GM19395 (cell line): ENCODE results near the gene MARCHF2.
A peak's percentile ranks its signal among the peaks of the same experiment; 100 is the strongest.
"Not testable (repeated sequence)": the region's sequence is repeated elsewhere in the genome, so short reads cannot be mapped to it uniquely, and the experiment has no call there.

Source experiments
- ATAC-seq: cut with Tn5 transposase; IDR thresholded peaks from one replicate; pipeline ENCODE4 v1.9.1; 2021; ENCODE audit warnings: mild to moderate bottlenecking, moderate library complexity; ENCODE audit not compliant: unreplicated experiment

The MARCHF2 gene, protein sequence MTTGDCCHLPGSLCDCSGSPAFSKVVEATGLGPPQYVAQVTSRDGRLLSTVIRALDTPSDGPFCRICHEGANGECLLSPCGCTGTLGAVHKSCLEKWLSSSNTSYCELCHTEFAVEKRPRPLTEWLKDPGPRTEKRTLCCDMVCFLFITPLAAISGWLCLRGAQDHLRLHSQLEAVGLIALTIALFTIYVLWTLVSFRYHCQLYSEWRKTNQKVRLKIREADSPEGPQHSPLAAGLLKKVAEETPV

GRCh38 chr19:8412783-8413628 is at the start of gene MARCHF2:
TSS of gene MARCHF2 (plus strand) at chr19:8413305. CDS start at chr19:8421841, 8,536 bp downstream.
- ATAC-seq, result peak; percentile 96

DNA sequence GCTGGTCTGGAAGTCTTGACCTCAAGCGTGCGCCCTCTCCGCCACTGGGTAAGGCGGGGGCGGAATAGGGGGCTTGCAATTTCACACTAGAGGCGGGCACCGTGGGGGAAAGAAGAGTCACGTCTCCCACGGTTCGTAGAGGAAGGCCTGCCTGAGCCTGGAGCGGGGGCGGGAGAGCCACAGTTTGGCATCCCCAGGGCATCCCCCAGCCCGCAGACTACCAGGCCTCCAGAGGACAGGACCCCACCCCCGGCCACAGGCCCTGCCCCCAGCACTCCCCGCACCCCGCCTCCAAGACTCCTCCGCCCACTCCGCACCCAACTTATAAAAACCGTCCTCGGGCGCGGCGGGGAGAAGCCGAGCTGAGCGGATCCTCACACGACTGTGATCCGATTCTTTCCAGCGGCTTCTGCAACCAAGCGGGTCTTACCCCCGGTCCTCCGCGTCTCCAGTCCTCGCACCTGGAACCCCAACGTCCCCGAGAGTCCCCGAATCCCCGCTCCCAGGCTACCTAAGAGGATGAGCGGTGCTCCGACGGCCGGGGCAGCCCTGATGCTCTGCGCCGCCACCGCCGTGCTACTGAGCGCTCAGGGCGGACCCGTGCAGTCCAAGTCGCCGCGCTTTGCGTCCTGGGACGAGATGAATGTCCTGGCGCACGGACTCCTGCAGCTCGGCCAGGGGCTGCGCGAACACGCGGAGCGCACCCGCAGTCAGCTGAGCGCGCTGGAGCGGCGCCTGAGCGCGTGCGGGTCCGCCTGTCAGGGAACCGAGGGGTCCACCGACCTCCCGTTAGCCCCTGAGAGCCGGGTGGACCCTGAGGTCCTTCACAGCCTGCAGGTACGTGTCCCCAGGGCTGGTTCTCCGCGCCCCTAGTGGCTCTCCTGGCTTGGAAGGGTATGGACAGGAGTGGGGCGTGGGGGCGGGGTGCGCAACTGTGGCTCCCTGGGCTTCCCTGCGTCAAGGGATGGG is 49.0 kb upstream of the MARCHF2 start, which contains the start of gene ANGPTL4:
TSS of gene ANGPTL4 (plus strand) at position 353 of the 969 bp plus-strand sequence. CDS start at position 520, 167 bp downstream.
- ATAC-seq, result no peak

- ATAC-seq, result no peak
Observed at GRCh38 chr19:8366121-8366581, 47.0 kb upstream of the MARCHF2 start.

DNA sequence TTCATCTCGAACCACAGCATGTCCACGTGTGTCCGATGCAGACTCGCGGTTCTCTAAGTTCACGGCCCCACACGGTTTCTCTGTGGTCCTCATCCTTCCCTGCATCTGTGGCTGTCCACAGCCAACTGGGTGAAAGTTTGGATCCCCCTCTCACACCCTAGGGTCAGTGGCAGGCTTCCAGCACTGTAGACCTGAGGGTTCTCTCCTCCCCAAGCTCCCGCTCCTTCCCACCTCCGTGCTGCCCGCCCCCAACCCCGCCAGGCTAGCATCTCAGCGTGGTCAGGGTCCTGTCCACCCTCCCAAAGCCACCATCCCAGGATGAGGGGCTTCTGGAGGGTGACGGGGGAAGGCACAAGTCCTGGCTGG is 46.2 kb upstream of the MARCHF2 start:
- ATAC-seq, result no peak

DNA sequence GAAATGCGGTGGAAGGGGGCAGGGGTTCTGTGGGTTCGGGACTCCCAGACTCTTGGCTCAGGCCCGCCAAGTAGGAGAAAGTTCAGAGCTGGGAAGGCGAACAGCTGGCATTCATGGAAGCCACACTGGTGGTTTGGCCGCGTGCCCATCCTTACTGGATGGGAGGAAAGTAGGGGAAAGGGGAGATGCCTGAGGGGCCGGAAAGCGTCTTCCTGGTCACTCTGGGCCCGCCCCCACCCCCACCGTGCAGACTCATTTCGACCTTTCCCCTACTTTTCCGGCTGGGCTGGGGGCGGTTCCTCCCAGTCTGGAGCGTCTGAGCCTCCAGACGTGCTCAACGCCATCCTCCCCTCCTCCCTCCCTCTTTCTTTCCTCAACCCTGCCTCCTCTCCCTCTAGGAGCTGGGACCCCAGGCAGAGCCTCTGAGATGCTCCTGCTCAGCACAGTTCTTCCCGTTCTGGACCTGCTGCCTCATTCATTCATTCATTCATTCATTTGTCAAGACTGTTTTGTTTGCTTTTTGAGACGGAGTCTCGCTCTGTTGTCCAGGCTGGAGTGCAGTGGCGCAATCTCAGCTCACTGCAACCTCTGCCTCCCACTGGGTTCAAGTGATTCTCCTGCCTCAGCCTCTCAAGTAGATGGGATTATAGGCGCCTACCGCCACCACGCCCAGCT is 45.6 kb upstream of the MARCHF2 start:
- no peak for ATAC-seq

DNA sequence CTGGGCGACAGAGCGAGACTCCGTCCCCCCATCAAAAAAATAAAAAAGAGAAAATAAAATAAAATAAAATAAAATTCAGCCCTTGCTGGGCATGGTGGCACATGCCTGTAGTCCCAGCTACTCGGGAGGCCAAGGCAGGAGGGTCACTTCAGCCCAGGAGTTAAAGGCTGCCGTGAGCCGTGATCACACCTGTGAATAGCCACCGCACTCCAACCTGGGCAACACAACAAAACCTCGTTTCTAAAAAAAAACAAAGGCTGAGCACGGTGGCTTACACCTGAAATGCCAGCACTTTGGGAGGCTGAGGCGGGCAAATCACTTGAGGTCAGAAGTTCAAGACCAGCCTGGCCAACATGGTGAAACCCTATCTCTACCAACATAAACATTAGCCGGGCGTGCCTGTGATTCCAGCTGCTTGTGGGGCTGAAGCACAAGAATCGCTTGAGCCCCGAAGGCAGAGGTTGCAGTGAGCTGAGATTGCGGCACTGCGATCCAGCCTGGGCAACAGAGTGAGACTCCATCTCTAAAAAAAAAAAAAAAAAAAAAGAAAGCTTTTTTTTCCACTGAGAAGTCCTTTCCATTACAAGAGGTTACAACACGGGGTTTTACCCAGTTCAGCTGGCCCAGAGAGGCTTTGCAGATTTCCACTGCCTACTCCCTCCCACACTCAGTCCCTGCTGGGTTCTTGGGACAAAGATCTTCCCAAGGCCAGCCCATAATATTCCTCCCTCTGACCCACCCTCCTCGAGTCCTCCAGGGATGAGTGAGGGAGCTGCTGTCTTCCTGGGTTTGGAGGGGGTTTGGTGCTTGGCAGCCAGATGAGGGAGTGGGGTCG is 42.7 kb upstream of the MARCHF2 start:
- ATAC-seq, result no peak

- ATAC-seq, result no peak
Observed at GRCh38 chr19:8371011-8371804, 41.9 kb upstream of the MARCHF2 start.

GRCh38 chr19:8373867-8374813 is 39.0 kb upstream of the MARCHF2 start:
- ATAC-seq, result no peak

GRCh38 chr19:8375766-8376165 is 37.3 kb upstream of the MARCHF2 start:
- ATAC-seq, result not testable (repeated sequence)

GRCh38 chr19:8376373-8376974 is 36.6 kb upstream of the MARCHF2 start:
- ATAC-seq, result not testable (repeated sequence)

DNA sequence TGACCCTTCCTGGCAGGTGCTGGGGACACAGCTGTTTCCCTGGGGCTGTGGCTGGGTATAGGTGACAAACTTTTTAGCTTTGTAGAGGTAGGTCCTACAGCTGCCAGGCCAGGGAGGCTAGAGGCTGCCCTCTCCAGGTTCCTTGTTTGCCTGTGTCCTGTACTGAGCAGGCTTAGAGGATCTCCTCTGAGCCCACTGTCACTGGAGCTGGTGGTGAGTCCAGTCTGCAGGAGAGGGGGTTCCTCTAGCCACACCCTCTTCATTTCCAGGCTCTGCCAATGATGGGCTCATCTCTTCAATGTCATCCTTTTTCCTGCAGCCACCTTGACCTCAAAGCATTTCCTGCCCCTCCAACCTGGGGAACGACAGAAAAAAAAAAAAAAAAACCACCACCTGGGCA is 35.5 kb upstream of the MARCHF2 start:
- ATAC-seq, result no peak

- ATAC-seq, result not testable (repeated sequence)
Observed at GRCh38 chr19:8379156-8379891, 33.8 kb upstream of the MARCHF2 start.

- ATAC-seq, result not testable (repeated sequence)
Observed at GRCh38 chr19:8384569-8384968, 28.5 kb upstream of the MARCHF2 start.

DNA sequence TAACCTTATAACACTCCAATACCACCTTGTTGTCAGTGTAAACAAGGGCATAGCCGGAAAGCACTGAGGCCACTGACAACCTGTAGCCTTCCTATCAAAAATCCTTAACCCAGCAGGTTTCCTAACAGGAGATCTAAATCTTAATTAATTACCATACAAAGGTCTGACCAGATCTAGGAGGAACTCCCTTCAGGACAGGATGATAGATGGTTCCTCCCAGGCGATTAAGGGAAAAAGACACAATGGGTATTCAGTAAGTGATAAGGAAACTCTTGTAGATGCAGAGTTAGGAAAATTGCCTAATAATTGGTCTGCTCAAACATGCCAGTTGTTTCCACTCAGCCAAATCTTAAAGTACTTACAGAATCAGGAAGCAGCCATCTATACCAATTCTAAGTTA is 28.0 kb upstream of the MARCHF2 start:
- ATAC-seq, result not testable (repeated sequence)

- ATAC-seq, result not testable (repeated sequence)
Observed at GRCh38 chr19:8385566-8385965, 27.5 kb upstream of the MARCHF2 start.

DNA sequence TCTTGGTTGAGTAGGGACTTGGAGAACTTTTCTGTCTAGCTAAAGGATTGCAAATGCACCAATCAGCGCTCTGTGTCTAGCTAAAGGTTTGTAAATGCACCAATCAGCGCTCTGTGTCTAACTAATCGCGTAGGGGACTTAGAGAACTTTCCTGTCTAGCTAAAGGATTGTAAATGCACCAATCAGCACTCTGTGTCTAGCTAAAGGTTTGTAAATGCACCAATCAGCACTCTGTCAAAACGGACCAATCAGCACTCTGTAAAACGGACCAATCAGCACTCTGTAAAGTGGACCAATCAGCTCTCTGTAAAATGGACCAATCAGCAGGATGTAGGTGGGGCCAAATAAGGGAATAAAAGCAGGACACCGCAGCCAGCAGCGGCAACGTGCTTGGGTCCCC is 26.7 kb upstream of the MARCHF2 start:
- not testable (repeated sequence) for ATAC-seq
